HG03469 (cell line): ENCODE results near the gene ERC1.
"Not testable (repeated sequence)": the region's sequence is repeated elsewhere in the genome, so short reads cannot be mapped to it uniquely, and the experiment has no call there.

Experiments used
- ATAC-seq: cut with Tn5 transposase; IDR thresholded peaks from one replicate; pipeline ENCODE4 v1.9.1; 2021; ENCODE audit warnings: mild to moderate bottlenecking, moderate library complexity, moderate number of reproducible peaks; ENCODE audit not compliant: unreplicated experiment

The ERC1 gene

DNA sequence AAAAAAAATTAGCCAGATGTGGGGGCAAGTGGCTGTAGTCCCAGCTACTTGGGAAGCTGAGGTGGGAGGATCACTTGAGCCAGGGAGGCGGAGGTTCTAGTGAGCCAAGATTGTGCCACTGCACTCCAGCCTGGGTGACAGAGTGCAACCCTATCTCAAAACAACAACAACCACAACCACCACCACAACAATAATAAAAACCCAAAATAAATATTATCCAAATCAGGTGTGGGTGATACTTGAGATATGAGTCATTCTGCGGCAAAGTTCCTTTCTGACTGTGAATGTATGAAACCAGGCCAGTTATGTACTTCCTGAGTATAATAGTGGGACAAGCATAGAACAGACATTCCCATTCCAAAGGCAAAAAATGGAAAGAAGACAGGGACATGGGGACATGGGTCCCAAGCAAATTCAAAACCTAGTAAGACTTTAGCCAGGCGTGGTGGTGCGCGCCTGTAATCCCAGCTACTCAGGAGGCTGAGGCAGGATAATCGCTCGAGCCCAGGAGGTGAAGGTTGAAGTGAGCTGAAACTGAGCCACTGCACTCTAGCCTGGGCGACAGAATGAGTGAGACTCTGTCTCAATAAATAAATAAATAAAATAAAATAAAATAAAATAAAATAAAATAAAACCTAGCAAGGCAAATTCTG, 9.7 kb upstream of the ERC1 start:
- ATAC-seq = no peak

DNA sequence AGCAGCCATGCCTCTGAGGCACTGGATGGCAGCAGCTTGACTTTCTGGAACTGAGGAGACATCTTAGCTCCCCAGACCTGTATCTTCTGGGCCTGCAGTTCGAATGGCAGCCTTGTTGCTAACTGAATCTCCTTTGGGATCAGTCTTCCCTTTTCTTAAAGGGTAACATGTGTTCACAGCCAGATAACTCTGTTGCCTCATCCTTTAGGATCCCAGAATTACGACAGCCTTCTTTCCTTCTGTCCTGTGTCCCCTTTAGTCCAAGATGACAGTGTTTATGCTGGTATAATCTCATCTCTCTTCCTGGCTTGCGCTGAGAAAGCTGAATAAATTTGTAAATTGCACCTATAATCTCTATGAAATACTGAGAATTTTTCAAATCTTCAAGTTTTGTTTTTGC, 9.1 kb upstream of the ERC1 start:
- ATAC-seq = no peak

DNA sequence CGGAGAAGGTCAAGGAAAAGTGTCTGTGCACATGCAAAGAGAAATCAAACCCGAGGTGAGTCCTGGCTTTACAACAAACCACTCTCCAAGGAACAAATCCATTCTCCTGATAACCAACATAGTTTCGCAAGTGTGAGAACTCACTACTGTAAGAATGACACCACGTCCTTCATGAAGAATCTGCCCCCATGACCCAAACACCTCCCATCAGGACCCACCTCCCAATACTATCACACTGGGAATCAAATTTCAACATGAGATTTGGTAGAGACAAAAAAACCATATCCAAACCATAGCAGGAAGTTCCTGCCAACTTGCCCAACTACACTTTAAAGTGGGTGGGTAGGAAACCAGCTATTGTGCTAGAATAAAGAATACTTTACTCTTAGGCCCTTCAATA, 2.4 kb upstream of the ERC1 start:
- ATAC-seq = no peak

DNA sequence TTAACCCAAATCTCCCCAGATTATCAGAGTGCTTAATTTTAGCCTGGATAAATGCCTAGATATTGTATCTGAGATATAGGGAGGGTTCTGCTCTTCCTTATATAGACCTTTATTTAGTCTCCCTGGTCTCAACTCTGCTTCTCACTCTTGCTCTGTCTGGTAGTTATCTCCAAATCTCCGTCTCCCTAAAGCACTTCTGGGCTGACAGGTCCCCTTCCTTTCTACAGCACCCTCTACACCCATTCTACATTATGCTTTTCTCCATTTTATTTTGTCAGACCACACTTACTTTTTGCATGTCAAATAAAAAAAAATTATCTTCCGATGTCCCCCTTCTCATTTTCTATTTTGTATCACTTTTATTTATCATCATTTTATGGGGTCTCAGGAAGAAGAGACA, 2.0 kb upstream of the ERC1 start:
- ATAC-seq = no peak

DNA sequence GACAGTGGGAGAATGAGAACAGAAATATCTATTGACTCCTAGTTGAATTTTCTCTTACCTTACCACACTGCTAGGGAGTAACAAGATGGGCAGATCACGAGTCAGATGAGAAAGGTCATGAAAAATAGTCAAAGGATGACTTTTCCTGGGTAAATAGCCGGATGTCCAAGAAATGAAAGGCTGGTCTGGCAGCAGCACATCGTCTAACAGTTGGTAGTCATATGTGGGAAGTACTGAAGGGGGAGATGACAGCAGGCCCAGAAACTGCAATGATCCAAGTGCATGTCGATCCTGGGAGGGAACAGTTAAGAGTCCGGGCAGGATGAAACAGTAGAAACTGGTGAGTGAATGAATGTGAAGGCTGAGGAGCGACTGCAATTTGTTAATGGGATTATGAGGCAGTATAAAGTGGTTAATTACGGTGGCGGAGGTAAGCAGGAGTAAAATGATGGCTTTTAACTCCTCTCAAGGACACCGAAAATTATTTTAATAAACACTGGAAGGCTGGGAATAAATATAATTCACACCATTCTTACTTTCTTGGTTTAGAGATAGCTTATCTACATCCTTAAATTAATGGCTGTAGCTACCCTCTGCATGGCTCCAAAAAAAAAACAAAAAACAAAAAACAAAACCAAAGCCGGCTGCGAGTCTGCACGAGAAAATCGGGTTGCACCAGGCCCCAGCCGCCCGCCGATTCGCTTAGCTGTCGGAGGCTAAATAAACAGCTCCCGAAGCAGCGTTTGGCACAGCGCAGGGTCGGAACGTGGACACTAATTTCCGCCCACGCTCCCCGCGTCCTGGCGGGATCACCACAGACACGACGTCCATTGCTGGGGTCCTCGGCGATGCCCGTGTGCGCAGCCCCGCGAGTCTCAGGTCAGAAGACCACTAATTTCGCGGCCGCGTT, 1.0 kb upstream of the ERC1 start:
- no peak for ATAC-seq

DNA sequence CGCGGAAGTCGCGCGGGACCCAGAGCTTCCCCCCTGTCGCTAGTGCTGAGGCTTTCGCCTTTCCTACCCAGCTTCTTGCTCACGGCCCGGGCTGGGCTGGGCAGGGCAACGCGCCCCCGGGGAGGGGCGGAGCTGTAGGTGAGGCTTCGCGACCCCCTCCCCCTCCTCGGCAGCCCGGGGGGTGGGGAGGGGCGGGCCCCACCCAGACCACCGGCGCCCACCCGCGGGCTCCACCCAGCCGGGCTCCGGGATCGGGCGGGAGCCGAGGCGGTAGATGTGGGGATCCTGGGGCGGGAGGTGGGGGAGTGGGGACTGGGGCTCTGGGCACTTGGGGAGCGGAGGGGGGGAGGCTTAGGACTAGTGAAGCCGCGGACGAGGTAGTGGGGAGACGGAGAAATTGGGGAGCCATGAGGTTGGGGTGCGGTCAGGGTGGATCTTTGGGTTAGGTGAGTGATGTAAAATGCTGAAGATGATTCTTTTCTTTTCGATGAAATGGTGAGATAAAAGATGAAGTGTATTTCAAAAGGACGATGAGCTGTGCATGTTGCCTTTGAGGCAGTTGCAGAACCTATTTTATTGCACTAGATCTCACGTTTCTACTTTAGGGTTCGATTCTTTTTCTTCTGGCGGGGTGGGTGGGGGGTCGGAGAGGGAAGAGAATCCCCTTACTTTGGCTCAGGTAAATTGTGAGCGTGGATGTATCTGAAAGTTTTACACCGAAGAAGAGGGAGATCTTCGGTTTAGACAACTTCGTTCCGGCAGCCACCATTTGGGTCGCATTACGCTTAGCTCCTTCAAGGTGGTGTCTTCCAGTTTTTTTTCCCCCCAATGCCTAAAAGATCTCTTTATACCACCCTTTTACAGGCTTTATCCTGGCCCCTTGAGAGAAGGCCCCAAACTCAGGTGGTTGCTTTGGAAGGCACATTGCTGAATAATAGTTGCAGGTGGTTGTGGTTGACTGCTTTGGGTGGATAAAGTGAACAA, 619 bp downstream of the ERC1 start:
- ATAC-seq = no peak

DNA sequence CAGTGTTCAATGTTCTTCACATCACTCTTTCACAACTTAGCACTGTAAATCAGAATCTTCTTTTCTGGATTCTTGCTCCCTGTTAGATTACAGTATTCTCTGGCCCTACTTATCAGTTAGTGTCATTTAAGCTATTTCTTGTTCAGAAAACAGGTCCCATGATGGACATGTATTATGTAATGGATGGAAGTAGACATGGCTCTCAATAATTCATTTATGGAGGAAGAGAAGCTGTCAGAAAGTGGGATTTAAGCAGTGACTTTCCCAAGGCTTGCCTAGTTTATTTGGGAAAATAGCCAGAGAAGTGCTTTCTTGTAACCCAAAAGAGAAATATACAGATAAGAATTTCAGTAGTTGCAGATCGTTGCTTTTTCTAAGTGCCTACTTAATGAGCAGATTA, 1.6 kb downstream of the ERC1 start:
- ATAC-seq = no peak

DNA sequence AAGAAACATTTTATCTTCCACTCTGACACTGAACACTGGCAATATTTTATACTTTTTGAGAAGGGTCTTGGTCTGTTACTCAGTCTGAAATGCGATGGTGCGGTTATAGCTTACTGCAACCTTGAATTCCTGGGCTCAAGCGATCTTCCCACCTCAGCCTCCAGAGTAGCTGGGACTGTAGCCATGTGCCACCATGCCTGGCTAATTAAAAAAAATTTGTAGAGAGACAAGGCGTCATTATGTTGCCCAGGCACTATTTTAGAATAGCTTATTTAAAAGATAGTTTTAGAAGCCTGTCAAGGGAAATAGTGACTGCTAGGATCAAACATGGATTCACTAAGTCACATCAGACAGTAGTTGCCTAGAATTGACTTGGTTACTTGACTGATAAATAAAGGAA, 5.9 kb downstream of the ERC1 start:
- no peak for ATAC-seq

DNA sequence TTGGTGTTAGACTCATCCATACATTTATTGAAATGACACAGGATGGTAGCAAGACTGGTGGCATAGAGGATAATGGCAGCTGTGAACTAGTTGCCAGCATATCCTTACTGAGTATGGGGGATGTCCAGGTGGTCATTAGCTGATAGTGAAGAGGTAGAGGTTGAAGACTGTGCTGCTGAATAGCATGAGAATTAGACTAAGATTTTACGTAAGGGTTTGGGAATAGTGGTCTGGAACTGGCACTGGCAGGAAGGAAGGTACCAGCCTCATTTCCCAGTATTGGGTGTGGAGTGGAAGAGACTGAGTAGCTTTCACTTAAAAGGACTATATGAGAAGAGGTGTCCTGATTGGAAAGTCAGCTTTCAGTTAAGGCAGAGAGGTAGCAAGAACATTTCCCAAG, 6.5 kb downstream of the ERC1 start:
- no peak for ATAC-seq

DNA sequence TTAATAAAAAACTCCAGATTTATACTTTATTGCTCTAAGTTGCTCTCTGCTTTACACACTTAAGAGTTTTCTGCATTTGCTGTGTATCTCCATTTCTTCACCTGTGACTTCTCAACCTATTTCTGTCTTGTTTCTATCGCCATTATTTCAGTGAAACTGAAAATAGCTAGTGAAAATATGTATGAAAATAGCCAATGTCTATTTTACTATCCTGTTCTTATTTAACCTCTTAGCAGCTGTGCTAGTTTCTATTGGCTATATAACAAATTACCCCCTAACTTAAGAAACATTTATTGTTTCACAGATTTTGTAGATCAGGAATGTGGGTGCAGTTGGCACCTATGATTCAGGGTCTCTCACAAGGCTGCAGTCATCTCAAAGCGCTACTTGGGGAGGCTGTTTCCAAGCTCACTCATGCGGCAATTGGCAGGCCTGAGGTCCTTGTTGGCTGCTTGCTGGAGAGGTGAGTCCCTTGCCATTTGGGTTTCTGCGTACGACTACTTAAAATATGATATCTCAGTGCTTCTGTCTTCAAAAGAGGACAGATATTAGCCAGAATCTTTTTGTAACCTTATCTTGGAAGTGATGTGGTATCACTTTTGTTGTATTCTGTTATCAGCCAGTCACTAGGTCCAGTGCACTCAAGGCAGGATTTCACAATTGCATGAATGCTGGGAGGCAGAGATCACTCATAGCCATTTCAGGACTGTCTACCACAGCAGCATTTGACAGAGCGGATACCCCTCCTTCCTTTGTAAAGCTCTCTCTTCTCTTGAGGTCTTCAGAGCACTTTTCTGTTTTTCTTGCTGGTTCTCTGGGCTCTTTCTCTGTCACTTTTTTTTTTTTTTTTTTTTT, 7.2 kb downstream of the ERC1 start:
- peak; percentile 58 for ATAC-seq

DNA sequence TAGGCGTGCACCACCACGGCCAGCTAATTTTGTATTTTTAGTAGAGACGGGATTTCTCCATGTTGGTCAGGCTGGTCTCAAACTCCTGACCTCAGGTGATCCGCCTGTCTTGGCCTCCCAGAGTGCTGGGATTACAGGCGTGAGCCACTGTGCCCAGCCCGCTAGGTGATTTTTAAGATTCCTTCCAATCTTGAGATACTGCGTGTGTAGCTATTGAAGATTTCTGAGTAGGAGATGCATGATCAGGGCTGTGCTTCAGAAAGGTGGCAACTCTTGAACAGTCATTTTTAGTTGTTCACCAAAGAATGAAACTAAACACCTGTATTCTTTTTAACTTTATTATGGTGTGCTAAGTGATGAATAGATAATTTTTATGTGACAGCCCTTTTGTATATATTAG, 8.7 kb downstream of the ERC1 start:
- ATAC-seq = not testable (repeated sequence)

DNA sequence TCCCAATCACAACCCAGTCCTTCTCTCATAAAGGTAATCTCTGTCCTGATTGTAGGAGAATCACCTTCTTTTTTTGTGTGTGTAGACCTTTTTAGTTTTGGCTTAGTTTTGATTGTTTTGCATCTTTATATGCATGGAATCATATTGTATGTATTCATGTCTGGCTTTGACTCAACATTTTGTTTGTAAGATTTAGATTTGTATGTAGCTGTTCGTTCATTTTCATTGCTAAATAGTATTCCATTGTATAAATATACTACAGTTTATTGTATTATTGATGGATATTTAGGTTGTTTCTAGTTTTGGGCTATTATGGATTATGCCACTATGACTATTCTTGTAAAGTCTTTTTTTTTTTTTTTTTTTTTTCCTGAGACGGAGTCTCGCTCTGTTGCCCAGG, 10.5 kb downstream of the ERC1 start:
- ATAC-seq = no peak

DNA sequence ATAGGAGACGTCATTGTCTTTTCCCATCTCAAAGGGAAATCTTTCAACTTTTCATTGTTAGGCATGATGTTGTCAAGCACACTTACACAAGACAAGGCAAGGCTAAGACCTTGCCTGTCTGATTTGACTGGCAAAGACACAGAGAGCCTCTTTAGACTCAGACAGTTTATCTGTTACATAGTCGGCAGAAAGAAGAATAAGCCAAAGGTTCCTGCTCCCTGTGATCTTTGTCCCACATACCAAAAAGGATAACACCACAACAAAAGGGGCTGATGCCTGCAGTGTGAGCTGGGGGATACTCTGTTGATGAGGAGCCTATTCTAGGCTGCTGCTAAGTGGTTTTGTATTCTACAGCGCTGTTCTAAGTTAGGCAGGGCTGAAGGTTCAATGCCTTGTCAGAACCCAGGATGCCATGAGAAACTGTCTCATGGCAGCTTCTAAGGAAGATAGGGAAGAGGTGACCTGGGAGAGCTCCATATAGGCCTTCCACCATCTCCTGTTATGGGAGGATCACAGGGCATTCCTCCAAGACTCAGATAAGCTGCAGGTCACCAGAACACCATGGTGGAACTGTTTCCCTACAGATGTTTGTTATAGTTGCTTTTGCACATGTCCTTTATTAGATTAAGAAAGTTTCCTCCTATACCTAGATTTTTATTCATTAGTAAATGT, 12.7 kb downstream of the ERC1 start:
- ATAC-seq = no peak

DNA sequence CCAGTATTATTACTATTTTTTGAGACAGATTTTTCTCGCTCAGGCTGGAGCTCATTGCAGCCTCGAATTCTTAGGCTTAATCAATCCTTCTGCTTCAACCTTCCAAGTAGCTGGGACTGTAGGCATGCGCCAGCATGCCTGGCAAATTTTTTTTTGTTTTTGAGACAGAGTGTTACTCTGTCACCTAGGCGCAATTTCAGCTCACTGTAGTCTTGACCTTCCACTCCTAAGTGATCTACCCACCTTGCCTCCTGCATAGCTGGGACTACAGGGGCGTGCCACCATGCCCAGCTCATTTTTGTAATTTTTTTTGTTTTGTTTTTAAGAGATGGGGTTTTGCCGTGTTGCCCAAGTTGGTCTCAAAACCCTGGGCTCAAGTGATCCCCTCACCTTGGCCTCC, 15.2 kb downstream of the ERC1 start:
- ATAC-seq = no peak

DNA sequence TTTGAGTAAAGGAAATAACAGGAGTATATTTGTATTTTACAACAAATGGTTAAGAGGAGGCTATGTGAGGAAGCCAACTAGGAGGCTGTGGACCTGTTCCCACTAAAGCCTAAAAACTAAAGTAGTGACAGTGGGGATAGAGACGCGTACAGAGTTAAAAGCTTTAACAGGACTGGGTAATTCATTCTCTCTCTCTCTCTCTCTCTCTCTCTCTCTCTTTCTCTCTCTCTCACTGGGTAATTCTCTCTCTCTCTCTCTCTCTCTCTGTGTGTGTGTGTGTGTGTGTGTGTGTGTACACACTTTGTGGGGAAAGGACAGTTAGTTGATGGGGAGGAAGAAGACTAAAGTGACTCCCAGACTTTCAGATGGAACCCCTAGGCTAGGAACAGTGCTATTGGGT, 16.3 kb downstream of the ERC1 start:
- ATAC-seq = no peak

DNA sequence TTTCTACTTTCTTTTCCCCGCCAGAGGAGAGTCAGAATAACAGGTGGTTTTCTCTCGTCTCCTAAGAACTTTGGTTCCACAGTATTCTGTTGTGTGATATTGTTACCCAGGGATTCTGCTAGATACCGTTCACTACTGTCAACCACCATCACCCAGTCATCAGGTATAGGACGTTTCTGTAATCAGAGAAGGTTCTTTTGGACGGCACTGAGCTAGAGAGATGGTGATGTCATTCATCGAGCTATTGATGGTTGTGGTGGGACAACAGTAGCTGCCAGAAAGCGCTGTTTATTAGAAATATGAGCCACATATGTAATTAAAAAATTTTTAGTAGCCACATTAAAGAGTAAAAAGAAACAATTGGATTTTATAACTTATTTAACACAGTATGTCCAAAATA, 17.0 kb downstream of the ERC1 start:
- ATAC-seq = no peak

DNA sequence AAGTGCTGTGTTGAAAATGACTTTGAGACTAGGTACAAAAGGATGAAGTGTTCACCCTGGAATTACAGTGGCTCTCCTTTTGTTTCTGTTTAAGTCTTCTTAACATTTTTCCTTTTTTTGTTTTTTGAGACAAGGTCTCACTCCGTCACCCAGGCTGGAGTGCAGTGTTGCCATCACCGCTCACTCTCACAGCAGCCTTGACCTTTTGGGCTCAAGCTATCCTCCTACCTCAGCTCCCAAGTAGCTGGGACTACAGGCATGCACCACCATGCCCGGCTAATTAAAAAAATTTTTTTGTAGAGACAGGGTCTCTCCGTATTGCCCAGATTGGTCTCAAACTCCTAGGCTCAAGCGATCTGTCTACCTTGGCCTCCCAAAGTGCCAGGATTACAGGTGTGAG, 20.1 kb downstream of the ERC1 start:
- ATAC-seq = no peak

DNA sequence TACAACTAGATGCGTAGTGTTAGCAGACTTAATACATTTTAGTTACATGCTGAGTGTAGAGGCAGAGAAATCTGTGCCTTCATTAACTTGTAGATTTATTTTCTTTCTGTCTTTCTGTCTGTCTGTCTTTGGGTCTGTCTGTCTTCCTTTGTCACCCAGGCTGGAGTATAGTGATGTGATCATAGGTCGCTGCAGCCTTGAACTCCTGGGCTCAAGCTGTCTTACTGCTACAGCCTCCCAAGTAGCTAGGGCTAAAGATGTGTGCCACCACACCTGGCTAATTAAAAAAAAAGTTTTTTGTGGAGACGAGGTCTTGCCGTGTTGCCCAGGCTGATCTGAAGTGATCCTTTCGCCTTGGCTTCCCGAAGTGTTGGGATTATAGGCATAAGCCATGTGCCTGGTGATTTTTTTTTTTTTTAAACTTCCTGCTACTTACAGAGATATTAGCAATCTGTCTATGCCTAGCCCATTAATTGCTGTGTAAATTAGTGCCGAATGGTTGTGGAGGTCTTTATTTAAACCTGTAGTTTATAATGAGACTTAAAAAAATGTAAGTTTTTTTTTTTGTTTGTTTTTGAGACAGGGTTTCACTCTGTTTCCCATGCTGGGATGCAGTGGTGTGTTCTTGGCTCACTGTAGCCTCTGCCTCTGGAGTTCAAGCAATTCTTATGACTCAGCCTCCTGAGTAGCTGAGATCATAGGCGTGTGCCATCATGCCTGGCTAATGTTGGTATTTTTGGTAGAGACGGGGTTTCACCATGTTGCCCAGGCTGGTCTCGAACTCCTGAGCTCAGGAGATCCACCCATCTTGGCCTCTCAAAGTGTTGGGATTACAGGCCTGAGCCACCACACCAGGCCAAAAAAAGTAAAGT, 22.8 kb downstream of the ERC1 start:
- ATAC-seq = no peak

DNA sequence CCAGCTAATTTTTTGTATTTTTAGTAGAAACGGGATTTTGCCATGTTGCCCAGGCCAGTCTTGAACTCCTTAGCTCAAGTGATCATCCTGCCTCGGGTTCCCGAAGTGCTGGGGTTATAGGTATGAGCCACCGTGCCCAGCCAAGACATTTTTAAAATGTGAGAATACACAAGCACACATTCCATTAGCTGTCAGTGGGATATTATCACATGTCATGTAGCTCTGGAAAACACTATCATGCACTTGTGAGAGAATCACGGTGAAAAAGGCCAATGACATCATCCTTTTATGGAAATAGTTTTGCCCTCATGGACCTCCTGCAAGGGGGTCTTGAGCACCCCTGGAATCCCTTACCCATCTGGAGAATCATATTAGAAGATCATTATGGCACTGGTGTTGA, 28.3 kb downstream of the ERC1 start:
- no peak for ATAC-seq
